Measurements from ENCODE around the gene IFT80.
"Not testable (repeated sequence)": the region's sequence is repeated elsewhere in the genome, so short reads cannot be mapped to it uniquely, and the experiment has no call there.

IFT80 gene

GRCh38 chr3:160346511-160346910 lies 52.5 kb downstream of the IFT80 start:
- DNase-seq: no peak

- DNase-seq: peak; percentile 30
These were observed 55.9 kb downstream of the IFT80 start for GRCh38 chr3:160343132-160343531.

GRCh38 chr3:160340351-160340750 lies 58.7 kb downstream of the IFT80 start:
- DNase-seq: no peak

DNA sequence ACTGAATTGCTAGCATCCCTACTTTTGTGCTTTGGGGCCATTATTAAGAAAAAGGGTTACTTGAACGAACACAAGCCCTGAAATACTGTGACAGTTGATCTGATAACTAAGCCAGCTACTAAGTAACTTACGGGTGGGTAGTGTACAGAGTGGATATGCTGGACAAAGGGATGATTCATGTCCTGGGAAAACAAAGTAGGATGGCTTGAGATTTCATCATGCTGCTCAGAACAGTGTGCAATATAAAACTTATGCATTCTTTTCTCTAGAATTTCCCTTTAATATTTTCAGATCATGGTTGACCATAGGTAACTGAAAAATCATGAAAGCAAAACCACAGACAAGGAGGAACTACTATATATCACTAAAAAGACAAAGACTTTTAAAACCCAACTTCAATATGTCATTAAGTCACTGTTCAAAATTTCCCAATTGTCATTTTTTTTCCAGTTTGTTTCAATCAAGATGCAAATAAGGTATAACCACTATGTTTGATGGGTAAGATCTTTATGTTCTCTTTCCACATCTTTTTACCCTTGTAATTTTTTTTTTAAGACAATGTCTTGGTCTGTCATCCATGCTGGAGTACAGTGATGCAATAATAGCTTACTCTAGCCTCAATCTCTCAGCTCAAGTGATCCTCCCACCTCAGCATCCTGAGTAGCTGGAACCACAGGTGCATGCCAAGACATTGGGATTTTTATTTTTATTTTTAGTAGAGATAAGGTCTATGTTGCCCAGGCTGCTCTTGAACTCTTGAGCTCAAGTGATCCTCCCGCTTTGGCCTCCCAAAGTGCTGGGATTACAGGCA lies 67.7 kb downstream of the IFT80 start:
- DNase-seq: no peak

DNA sequence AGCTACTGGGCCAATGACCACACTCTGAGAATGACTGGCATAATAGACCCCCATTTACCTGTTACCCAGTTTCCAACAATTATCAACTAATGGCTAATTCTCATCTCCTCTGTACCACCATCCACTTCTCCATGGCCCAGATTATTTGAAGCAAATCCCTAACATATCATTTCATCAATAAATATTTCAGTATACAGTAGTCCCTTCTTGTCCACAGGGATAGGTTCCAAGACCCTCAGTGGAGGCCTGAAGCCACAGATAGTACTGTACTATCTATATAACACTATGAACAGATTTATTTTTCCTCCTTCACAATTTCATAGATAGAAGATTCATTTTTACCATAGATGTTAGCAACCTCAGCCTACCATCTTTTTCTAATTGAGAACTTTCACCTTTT lies 68.3 kb downstream of the IFT80 start:
- no peak for DNase-seq

- no peak for DNase-seq
These were observed 68.9 kb downstream of the IFT80 start for GRCh38 chr3:160330109-160330508.

- not testable (repeated sequence) for DNase-seq
These were observed 72.7 kb downstream of the IFT80 start for GRCh38 chr3:160326286-160326685.

GRCh38 chr3:160321821-160322220 lies 77.2 kb downstream of the IFT80 start:
- DNase-seq: not testable (repeated sequence)

GRCh38 chr3:160319322-160319721 lies 79.7 kb downstream of the IFT80 start:
- no peak for DNase-seq

GRCh38 chr3:160314995-160315394 lies 84.0 kb downstream of the IFT80 start:
- no peak for DNase-seq

- DNase-seq: no peak
These were observed 86.9 kb downstream of the IFT80 start for GRCh38 chr3:160312014-160312624.

DNA sequence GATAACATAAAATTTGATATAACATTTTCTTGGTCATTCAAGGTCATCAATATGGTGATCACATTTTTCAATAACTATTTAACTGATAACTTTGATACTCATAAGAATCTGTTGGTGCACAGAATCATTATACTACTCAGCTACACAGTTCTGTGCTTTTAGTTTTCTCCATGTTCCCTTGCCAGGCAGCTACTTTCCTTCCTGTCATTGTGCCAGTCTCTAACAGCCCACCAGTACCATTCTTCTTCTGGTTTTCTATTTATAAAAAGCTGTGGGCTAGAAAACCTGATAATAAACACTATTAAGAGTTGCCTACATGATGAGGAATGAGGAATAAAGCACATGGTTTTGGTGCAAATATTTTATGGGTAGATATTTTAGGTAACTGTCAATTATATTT lies 96.2 kb downstream of the IFT80 start:
- no peak for DNase-seq

GRCh38 chr3:160296591-160296990 lies 102.4 kb downstream of the IFT80 start:
- no peak for DNase-seq

DNA sequence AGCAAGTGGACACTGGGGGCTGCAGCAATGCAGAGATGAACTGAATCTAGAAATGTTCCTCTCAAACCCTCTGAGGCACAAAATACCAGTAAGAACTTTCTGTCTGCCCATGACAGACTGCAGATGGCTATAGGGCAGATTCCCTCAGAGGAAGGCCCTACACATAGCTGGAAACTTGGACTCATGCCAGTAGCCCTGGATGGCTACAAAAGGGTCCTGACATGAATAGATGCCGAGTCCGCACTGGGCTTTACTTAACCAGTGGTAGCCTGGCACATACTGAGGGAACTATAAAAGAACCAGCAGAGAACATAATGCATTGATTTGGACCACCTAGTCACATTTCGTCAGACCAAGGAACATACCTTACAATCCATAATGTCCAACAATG lies 107.1 kb downstream of the IFT80 start:
- DNase-seq: no peak

- DNase-seq: no peak
These were observed 107.6 kb downstream of the IFT80 start for GRCh38 chr3:160291290-160291908.

GRCh38 chr3:160287666-160288065 lies 111.4 kb downstream of the IFT80 start:
- no peak for DNase-seq

DNA sequence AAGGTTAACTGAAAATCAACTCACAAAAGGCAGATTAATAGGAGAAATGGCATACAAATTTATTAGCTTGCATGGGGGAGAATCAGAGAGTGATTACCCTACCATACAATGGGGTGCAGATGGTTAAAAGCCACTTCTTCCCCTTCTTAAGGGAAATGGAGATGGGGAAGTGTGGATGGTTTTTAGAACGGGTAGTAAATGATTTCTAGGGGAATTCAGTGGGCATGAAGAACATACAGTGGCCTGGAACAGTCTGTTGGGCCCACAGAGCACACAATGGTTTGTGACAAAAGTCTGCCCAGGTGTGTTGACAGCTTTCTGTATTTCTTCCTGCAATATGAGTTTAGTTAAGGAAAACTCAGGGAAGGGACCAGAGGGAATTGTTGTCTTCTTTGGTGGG lies 112.8 kb downstream of the IFT80 start:
- no peak for DNase-seq

GRCh38 chr3:160280836-160281235 lies 118.2 kb downstream of the IFT80 start:
- DNase-seq: no peak

GRCh38 chr3:160279657-160280056 lies 119.4 kb downstream of the IFT80 start:
- DNase-seq: no peak

- peak; percentile 10 for DNase-seq
These were observed 120.8 kb downstream of the IFT80 start for GRCh38 chr3:160278210-160278609.

DNA sequence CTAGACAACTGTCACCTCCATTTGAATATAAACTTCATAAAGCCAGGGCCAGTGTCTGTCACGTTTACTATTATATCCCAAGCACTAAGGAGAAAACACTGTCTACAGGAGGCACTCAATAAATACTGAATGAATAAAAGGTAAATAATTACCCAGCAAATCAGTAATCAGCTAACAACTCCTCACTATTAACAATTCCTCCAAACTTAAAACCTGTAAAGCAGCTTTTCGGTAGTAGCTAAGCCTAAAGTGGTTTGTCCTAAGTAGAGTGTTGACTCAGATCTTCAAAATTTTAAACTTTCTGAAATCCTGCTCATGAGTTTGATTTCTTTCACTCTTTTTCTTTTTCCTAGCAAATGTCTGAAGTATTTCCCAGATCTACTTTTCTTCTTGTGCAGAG lies 133.9 kb downstream of the IFT80 start:
- no peak for DNase-seq

DNA sequence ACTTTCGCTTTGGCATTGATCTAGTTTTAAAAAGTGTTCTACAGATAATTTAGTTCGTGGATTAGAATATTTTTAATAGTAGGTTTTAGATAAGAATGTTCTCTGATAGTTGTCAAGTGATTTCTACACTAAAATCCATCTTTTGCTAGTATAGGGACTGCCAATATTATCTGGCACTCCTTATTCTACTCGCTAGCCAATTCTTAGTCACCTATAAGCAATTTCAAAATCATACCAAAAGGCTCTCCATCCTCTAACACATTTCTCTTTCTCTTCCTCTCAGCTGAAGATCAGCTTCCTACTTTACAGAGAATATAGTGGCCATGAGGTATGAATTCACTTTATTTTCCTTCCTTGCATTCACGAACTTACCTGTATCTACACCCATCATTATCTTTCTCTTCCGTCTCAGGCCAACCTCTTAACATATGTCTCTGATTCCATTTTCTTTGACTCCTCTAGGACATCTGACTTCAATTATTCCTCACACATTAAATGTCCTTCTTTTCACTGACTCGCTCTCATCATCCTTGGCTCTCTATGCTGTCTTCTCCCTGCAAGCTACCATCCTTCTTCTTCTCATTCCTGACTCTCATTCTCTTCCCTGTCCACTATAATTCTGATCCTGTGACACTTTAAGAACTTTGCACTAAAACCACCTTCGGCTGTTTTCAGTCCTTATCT lies 138.3 kb downstream of the IFT80 start:
- DNase-seq: no peak

GRCh38 chr3:160259589-160259988 lies 139.4 kb downstream of the IFT80 start:
- no peak for DNase-seq

- no peak for DNase-seq
These were observed 141.4 kb downstream of the IFT80 start for GRCh38 chr3:160257606-160258005.

All from NCI-H2081 treated with DMSO at 0.1 percent for 48 hours (cell line).